D341Med (cell line): Measurements from ENCODE around the gene LGI2.
"Not testable (repeated sequence)": the region's sequence is repeated elsewhere in the genome, so short reads cannot be mapped to it uniquely, and the experiment has no call there.

ENCODE experiments used
- DNase-seq: peaks from one replicate; pipeline ENCODE4 v3.0.0; 2012; ENCODE audit warnings: low spot score

The LGI2 gene, protein sequence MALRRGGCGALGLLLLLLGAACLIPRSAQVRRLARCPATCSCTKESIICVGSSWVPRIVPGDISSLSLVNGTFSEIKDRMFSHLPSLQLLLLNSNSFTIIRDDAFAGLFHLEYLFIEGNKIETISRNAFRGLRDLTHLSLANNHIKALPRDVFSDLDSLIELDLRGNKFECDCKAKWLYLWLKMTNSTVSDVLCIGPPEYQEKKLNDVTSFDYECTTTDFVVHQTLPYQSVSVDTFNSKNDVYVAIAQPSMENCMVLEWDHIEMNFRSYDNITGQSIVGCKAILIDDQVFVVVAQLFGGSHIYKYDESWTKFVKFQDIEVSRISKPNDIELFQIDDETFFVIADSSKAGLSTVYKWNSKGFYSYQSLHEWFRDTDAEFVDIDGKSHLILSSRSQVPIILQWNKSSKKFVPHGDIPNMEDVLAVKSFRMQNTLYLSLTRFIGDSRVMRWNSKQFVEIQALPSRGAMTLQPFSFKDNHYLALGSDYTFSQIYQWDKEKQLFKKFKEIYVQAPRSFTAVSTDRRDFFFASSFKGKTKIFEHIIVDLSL

GRCh38 chr4:25030277-25031076, at the start of gene LGI2:
Gene LGI2 (minus strand): TSS chr4:25030946. CDS start chr4:25030693, 253 bp downstream.
- DNase-seq, result peak; percentile 84

- no peak for DNase-seq
Measured at GRCh38 chr4:25078523-25078922, 47.8 kb upstream of the LGI2 start.

DNA sequence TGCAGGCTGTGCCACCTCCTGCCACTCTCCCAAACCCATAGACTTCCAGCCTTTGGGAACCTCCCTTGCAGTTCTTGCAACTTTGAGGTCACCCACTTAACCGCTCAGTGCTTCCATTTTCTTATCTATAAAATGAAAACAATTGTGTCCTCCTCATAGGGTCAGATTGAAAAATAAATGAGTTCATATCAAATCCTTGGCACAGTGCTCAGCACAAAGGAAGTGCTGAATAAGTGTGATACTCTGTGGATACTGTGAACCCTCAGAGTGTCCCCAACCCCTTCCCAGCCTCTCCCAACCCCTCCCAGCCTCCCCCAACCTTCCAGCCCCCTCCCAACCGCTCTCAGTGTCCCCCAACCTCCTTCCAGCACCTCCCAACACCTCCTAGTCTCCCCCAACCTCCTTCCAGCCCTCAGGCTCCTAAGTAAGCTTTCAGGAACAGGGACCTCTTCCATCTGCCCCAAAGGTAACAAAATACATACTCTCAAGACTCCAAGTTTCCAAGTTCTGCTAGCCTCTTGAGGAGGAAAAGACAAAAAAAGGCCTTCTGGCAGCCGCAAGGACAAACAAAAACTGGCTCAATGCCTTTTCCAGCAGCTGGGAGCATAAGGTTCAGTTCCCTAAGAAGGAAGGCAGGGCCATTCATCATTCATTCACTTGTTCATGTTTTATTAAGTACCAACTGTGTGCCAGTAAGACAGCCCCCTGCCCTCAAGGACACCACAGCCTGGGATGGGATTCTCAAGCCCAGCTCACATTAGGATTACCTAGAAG, 46.1 kb upstream of the LGI2 start:
- DNase-seq, result no peak

GRCh38 chr4:25075851-25076250, 45.1 kb upstream of the LGI2 start:
- DNase-seq, result no peak

DNA sequence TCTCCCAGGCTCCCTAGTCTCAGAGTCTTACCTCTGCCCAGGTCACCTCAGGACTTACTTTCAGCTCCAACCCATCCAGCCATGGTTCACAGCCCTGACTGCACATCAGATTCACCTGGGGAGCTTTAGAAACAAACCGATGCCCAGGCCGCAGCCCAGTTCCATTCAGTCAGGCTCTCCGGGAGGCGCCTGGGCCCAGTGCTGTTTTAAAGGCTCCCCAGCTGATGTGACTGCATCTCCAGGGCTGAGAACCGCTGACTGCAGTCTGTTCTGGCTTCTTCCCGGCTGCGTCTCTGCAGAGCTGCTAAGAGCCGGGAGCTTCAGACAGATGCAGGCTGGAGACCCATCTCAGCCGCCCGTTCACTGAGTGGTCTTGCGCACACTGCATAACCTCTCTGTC, 44.4 kb upstream of the LGI2 start:
- no peak for DNase-seq

DNA sequence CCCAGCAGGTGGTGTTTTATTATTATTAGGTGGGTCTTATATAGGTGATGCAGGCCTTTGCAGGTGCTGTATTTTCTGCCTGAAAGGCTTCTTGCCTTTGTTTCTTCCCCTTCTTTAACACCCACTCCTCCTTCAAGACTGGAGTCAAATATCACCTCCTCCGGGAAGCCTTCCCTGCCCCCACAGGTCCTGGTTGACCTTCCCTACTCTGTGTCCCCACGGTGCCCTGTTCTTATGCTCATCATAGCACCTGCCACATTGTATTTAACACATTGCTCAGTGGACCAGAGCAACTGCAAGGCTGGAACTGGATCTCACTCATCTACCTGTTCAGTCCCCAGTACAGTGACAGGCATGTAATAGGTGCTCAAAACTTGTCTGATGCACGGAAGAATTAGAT, 39.8 kb upstream of the LGI2 start:
- no peak for DNase-seq

GRCh38 chr4:25069014-25069413, 38.3 kb upstream of the LGI2 start:
- no peak for DNase-seq

DNA sequence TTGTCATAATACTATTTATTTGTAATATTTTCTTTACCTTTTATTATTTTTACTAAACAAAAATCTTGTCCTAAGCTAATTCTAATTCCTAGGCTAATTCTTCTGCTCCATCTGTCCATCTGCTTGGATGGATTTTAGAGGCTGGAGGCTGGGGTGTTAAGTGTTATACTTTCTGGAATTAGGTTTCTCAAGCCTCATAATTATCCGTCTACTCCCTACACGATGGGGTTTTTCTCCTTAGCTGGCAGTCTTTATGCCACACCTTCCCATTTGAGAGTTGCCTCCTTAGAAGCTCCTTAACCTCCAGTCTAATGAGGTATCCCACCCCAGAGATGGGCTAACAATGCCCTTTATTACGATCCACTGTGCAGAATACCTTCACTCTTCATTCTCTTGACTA, 37.6 kb upstream of the LGI2 start:
- DNase-seq, result peak; percentile 58

DNA sequence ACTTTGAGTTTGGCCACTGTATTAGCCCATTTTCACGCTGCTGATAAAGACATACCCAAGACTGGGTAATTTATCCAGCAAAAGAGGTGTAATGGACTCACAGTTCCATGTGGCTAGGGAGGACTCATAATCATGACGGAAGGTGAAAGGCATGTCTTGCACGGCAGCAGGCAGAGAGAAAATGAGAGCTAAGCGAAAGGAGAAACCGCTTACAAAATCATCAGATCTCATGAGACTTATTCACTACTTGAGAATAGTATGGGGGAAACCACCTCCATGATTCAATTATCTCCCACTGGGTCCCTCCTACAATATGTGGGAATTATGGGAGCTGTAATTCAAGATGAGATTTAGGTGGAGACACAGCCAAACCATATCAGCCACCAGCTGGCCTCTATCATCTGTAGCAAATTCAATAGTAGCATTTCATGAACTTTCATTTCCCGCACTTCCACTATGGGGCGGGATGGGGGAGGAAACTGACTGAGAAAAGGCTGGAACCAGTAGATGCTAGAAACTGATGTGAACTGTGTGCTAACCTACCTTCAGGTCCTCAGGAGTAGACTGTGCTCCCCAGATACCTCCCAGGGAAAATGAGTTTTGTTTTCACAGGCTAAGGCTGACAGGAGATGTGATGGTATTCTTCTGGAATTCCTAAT, 35.3 kb upstream of the LGI2 start:
- no peak for DNase-seq

GRCh38 chr4:25065431-25065858, 34.7 kb upstream of the LGI2 start:
- DNase-seq, result no peak

DNA sequence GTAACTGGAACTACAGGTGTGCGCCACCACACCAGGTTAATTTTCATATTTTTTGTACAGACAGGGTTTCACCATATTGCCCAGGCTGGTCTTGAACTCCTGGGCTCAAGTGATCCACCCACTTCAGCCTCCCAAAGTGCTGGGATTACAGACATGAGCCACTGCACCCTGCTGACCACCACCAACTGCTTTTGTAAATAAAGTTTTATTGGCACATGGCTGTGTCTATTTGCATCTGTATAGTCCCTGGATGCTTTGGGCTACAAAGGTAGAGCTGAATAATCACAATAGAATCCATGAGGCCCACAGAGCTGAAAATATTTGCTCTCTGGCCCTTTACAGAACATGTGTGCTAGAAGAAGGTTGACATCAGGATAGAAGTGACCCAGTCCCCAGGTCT, 33.7 kb upstream of the LGI2 start:
- DNase-seq, result not testable (repeated sequence)

DNA sequence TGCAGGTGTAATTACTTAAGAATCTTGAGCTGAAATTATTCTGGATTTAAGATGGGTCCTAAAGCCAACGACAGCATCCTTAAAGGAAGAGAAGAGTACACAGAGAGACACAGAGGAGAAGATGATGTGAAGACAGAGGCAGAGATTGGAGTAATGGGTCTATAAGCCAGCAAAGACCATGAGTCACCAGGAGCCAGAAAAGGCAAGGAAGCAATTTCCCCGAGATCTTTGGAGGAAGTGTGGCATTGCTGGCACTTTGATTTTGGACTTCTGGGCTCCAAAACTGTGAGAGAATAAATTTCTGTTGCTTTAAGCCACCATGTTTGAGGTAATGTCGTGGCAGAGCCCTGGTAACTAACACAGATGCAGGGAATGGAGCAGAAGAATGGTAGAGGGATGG, 32.4 kb upstream of the LGI2 start:
- DNase-seq, result no peak

DNA sequence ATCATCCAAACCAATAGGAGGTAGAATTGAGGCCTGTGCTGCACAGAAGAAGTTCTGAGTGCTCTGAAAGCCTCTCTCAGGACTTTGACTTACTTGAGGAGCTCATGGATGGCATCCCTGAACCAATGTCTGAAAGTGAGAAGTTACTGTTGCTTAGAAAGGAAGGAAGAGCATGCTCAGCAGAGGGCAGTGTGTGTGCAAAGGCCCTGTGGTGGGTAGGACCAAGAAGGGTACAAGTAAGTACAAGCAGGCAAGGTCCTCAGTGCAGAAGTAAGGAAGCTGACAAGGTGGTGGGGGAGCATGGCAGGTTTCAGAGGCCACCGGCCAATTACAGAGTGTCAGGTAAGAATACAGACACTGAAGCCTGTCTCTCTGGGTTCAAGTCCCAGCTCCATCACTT, 31.4 kb upstream of the LGI2 start:
- no peak for DNase-seq

GRCh38 chr4:25061602-25062001, 30.9 kb upstream of the LGI2 start:
- no peak for DNase-seq

DNA sequence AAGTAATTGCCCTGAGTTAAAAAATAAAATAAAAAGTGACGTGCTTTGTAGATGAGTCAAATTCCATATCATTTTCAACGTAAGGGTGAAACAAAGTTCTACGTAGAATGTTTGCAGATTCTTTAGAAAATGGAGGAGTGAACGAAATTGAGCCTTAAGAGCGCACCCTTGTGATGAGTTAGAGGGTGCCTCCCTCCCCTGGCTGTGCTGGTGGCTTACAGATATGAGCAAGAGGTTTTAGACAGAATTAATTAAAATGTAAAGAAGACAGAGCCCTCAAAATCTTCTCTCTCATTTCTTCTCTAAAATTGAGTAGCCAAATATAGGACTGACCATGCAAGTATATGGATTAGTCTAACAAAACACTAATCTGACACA, 30.2 kb upstream of the LGI2 start:
- no peak for DNase-seq

DNA sequence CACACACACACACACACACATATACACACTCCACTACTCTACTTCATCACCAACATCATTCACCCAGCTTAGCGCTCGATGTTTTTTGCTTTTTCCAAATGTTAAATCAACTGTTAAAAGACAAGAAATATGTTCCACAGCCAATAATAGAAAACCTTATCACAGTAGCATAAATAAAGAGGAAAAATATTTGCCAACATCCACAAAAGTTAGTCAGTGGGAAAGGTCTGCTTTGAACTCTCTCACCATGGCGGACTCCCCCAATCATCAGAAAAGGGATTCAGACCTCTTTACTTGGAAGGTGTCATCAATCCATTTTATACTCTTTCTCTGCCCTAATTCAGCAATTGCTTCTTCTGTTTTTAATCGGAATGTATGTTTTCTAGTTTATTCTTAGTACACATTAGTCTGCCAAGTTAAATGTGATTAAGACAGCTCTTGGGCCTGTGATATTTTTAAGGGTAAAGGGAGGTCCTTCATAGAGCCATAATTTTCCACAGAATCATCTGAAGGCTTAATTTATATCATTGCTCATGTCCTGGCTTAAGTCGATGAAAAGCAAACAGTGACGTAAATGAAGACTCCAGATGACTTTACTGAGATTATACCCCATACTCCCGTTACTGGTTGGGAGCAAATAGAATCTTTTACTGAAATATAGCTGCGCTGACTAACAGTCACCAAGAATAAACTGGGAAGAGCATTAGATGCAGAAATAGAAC, 29.7 kb upstream of the LGI2 start:
- DNase-seq, result no peak

GRCh38 chr4:25059791-25060190, 29.0 kb upstream of the LGI2 start:
- no peak for DNase-seq

- DNase-seq, result no peak
Measured at GRCh38 chr4:25058796-25059195, 28.1 kb upstream of the LGI2 start.

DNA sequence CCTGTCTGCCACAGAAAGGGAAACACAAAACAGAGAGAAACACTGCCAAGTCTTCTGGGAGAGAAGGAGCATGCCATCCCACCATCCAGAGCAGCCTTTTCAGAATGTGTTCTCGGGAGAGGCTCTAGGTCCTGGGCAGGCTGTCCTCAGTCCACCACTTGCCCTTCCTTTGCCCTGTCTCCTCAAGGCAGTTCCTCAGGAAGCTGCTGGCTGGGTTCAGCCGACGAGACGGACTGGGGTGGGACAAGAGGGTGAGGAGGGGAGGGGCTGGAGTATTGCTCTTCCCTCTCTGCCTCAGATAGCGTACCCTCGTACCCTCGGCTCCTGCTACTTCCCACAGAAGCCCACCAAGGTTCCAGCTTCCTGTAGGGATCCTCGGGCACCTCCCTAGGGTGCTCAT, 26.6 kb upstream of the LGI2 start:
- no peak for DNase-seq

GRCh38 chr4:25052037-25052436, 21.3 kb upstream of the LGI2 start:
- not testable (repeated sequence) for DNase-seq

DNA sequence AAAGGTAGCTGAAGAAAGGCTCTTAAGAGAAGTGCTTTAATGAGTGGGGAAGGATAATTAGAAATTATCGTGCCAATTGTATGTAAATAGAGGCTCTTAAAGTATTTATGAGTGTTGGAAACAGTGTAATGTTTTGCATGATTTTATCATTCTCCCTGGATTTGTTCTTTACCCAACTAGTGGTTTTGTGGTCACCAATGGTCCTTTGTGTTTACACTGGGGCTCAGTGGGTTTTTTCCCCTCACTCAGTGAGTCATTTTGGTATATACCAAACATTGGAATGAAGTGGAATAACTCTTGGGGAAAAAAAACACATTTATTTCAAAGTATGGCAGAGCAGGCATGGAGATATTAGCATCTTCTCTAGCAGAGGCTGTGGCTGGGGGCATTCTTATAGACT, 20.8 kb upstream of the LGI2 start:
- no peak for DNase-seq
